Neural cell (in vitro differentiated cells): ENCODE results near the gene DCLK1. TPM values are rescaled to one million over a fixed set of nuclear protein-coding genes. Genes with fewer than 3 reads are reported as not detected.

Source experiments
- H2AFZ ChIP-seq: fragments of 200-600, 300-800 bp; sonication (generic), shearing (Covaris generic); 2 replicates; pipeline ENCODE4 v1.6.0; 2014; ENCODE audit warnings: low read depth, mild to moderate bottlenecking, antibody characterized with exemption, low read length, moderate library complexity
- H3F3A ChIP-seq: fragments of 200-600 bp; shearing (Covaris generic); 2 replicates; pipeline ENCODE4 v1.6.1; 2016; ENCODE audit warnings: mild to moderate bottlenecking, moderate library complexity, mixed read lengths, antibody characterized with exemption, low read length; ENCODE audit not compliant: insufficient read depth, poor library complexity, severe bottlenecking
- H3K27ac ChIP-seq: fragments of 200-600, 300-800 bp; sonication (generic), shearing (Covaris generic); 2 replicates; pipeline ENCODE4 v1.5.1; 2014; ENCODE audit warnings: mild to moderate bottlenecking, low read length, moderate library complexity
- H3K27me3 ChIP-seq: fragments of 300-800, 200-600 bp; sonication (generic), shearing (Covaris generic); 2 replicates; pipeline ENCODE4 v1.6.0; 2014; ENCODE audit warnings: mild to moderate bottlenecking, low read depth, low read length, moderate library complexity; ENCODE audit not compliant: insufficient read depth
- H3K36me3 ChIP-seq: fragments of 300-800, 200-600 bp; sonication (generic), shearing (Covaris generic); 2 replicates; pipeline ENCODE4 v1.5.1; 2014; ENCODE audit warnings: mild to moderate bottlenecking, antibody characterized with exemption, low read length, moderate library complexity; ENCODE audit not compliant: insufficient read depth
- H3K4me2 ChIP-seq: fragments of 300-800, 200-600 bp; sonication (generic), shearing (Covaris generic); 2 replicates; pipeline ENCODE4 v1.6.0; 2014; ENCODE audit warnings: mild to moderate bottlenecking, low read length
- H3K4me3 ChIP-seq: fragments of 300-800, 200-600 bp; sonication (generic), shearing (Covaris generic); 2 replicates; pipeline ENCODE4 v1.5.1; 2014; ENCODE audit warnings: mild to moderate bottlenecking, low read length, moderate library complexity
- H3K79me2 ChIP-seq: fragments of 200-600 bp; shearing (Covaris generic); replicated peaks from 2 replicates; pipeline ENCODE4 v1.6.0; 2014; ENCODE audit warnings: mild to moderate bottlenecking, low read length, moderate library complexity; ENCODE audit not compliant: insufficient read depth
- H3K9ac ChIP-seq: fragments of 300-800, 200-600 bp; sonication (generic), shearing (Covaris generic); 2 replicates; pipeline ENCODE4 v1.6.1; 2016; ENCODE audit warnings: mild to moderate bottlenecking, low read length, mixed read lengths
- H3K9me2 ChIP-seq: fragments of 200-600 bp; shearing (Covaris generic); 2 replicates; pipeline ENCODE4 v1.6.1; 2016; ENCODE audit warnings: mild to moderate bottlenecking, low read length, mixed read lengths; ENCODE audit not compliant: insufficient read depth
- H3K9me3 ChIP-seq: fragments of 200-600, 300-800 bp; sonication (generic), shearing (Covaris generic); 2 replicates; pipeline ENCODE4 v1.6.1; 2016; ENCODE audit warnings: mild to moderate bottlenecking, mixed run types, low read length, moderate library complexity, mixed read lengths
- H4K20me1 ChIP-seq: fragments of 200-600 bp; shearing (Covaris generic); 2 replicates; pipeline ENCODE4 v1.6.1; 2016; ENCODE audit warnings: mild to moderate bottlenecking, mixed run types; ENCODE audit not compliant: insufficient read depth
- EP300 ChIP-seq: fragments of 450-650 bp; conservative IDR thresholded peaks from 2 replicates; pipeline ENCODE4 v1.6.1; 2014; ENCODE audit warnings: antibody characterized with exemption, mild to moderate bottlenecking, moderate library complexity; ENCODE audit not compliant: poor library complexity, severe bottlenecking
- EZH2 ChIP-seq: fragments of 200-600, 300-800 bp; shearing (Covaris generic), sonication (generic); IDR thresholded peaks from 2 replicates; pipeline ENCODE4 v1.6.1; 2014; ENCODE audit warnings: antibody characterized with exemption, low read length, borderline replicate concordance, mild to moderate bottlenecking; ENCODE audit not compliant: insufficient read depth, poor library complexity, severe bottlenecking
- MXI1 ChIP-seq: fragments of 450-650 bp; conservative IDR thresholded peaks from 2 replicates; pipeline ENCODE4 v1.6.1; 2014; ENCODE audit warnings: antibody characterized with exemption, mild to moderate bottlenecking; ENCODE audit not compliant: poor library complexity, severe bottlenecking
- POLR2AphosphoS5 ChIP-seq: IDR thresholded peaks from 2 replicates; pipeline ENCODE4 v1.6.1; 2012
- RAD21 ChIP-seq: fragments of 450-650 bp; conservative IDR thresholded peaks from 2 replicates; pipeline ENCODE4 v1.6.1; 2014; ENCODE audit warnings: antibody characterized with exemption, mild to moderate bottlenecking, moderate library complexity
- SMC3 ChIP-seq: fragments of 450-650 bp; conservative IDR thresholded peaks from 2 replicates; pipeline ENCODE4 v1.6.1; 2014; ENCODE audit warnings: antibody characterized with exemption, mild to moderate bottlenecking, moderate library complexity; ENCODE audit not compliant: poor library complexity
- TAF1 ChIP-seq: IDR thresholded peaks from 2 replicates; pipeline ENCODE4 v1.6.1; 2012; ENCODE audit warnings: low read depth
- polyA plus RNA-seq: library from polyadenylated mRNA; depleted of rRNA; stranded (reverse); fragments of >200 nt; gene quantifications from 2 replicates; pipeline ENCODE4 v1.2.3, GENCODE V29; 2014
- TF ChIP-seq, protein P1 (sequence below): IDR thresholded peaks from 2 replicates; pipeline ENCODE4 v1.6.1; 2012; ENCODE audit warnings: borderline replicate concordance
- TF ChIP-seq, protein P2 (sequence below): fragments of 450-650 bp; IDR thresholded peaks from 2 replicates; pipeline ENCODE4 v1.5.1; 2014; ENCODE audit warnings: antibody characterized with exemption, mild to moderate bottlenecking, moderate library complexity; ENCODE audit not compliant: poor library complexity, severe bottlenecking

Gene DCLK1
- polyA plus RNA-seq, 1 donor from 2014 or later: 124 TPM

DNA sequence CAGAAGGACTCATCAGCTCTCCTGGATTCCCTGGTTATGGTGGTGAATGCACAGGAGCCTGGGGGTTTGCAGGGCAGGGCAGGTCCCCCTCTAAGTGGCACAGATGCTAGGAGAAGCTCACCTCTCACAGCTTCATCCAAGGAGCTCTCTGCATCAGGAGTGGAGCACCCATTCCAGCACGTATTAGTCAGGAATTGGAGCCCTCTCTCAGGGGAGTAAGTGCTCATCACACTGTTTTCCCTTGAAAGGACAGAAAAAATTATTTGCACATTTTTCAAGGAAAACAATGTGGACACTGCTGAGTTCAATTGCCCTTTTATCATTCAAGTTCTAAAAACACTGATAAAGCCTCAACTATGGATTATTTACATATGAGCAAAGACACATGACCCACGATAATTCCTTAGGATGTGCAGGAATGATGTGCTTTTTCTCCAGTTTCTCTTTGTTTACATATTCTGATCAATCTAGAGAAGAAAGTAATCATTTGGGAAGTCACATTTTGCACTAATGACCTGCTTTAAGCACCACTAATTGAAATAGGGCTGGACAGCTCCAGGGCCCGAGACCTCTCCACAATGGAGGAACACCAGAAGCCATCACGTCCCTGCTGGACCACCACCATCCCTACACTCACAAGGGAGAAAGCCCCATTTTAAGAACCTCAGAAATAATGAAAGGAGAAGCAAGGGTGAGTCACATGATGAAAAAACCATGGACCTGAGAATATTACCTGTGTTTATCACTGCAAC lies 42.6 kb upstream of the DCLK1 start:
- TF ChIP-seq, protein P1, sequence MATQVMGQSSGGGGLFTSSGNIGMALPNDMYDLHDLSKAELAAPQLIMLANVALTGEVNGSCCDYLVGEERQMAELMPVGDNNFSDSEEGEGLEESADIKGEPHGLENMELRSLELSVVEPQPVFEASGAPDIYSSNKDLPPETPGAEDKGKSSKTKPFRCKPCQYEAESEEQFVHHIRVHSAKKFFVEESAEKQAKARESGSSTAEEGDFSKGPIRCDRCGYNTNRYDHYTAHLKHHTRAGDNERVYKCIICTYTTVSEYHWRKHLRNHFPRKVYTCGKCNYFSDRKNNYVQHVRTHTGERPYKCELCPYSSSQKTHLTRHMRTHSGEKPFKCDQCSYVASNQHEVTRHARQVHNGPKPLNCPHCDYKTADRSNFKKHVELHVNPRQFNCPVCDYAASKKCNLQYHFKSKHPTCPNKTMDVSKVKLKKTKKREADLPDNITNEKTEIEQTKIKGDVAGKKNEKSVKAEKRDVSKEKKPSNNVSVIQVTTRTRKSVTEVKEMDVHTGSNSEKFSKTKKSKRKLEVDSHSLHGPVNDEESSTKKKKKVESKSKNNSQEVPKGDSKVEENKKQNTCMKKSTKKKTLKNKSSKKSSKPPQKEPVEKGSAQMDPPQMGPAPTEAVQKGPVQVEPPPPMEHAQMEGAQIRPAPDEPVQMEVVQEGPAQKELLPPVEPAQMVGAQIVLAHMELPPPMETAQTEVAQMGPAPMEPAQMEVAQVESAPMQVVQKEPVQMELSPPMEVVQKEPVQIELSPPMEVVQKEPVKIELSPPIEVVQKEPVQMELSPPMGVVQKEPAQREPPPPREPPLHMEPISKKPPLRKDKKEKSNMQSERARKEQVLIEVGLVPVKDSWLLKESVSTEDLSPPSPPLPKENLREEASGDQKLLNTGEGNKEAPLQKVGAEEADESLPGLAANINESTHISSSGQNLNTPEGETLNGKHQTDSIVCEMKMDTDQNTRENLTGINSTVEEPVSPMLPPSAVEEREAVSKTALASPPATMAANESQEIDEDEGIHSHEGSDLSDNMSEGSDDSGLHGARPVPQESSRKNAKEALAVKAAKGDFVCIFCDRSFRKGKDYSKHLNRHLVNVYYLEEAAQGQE: no peak
- TF ChIP-seq SMC3: no peak
- no peak for TF ChIP-seq TAF1
- no peak for TF ChIP-seq RAD21
- TF ChIP-seq EZH2: no peak
- no peak for TF ChIP-seq EP300
- TF ChIP-seq MXI1: no peak
- TF ChIP-seq POLR2AphosphoS5: no peak
- TF ChIP-seq, protein P2, sequence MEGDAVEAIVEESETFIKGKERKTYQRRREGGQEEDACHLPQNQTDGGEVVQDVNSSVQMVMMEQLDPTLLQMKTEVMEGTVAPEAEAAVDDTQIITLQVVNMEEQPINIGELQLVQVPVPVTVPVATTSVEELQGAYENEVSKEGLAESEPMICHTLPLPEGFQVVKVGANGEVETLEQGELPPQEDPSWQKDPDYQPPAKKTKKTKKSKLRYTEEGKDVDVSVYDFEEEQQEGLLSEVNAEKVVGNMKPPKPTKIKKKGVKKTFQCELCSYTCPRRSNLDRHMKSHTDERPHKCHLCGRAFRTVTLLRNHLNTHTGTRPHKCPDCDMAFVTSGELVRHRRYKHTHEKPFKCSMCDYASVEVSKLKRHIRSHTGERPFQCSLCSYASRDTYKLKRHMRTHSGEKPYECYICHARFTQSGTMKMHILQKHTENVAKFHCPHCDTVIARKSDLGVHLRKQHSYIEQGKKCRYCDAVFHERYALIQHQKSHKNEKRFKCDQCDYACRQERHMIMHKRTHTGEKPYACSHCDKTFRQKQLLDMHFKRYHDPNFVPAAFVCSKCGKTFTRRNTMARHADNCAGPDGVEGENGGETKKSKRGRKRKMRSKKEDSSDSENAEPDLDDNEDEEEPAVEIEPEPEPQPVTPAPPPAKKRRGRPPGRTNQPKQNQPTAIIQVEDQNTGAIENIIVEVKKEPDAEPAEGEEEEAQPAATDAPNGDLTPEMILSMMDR: no peak
- H4K20me1 ChIP-seq: no peaks in the 10 kb centered on the region
- no peak overlapping the region for H3K9ac ChIP-seq
- H2AFZ ChIP-seq: no peak overlapping the region
- H3K27ac ChIP-seq: no peak overlapping the region
- H3K79me2 ChIP-seq: no peaks in the 10 kb centered on the region
- no peaks in the 10 kb centered on the region for H3K9me2 ChIP-seq
- H3K4me3 ChIP-seq: no peak overlapping the region
- H3K9me3 ChIP-seq: no peaks in the 10 kb centered on the region
- H3K27me3 ChIP-seq: no peaks in the 10 kb centered on the region
- H3K4me2 ChIP-seq: no peak overlapping the region
- H3K36me3 ChIP-seq: no peaks in the 10 kb centered on the region
- H3F3A ChIP-seq: no peaks in the 10 kb centered on the region

DNA sequence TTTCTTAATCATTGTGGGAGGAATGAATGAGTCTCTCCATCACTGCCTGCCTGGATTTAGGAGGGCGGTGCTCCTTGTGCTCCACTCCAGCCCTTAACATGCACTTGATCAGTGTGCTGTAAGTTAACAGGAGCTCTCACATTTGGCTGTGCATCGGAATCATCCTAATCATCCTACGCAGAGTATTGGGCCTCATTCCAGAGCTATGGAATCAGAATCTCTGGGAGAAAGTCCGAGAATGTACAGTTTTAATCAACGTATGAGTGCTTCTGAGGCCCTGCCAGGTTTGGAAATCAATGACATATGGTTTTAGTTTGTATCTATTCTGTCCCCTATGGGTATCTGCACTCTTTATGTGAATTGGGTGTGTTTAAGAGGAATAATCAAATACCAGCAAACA lies 34.9 kb upstream of the DCLK1 start:
- Histone ChIP-seq H3K36me3 (no peaks in the 10 kb centered on the region), H4K20me1 (no peaks in the 10 kb centered on the region), H3K79me2 (no peaks in the 10 kb centered on the region), H3K9ac (no peak overlapping the region), H3F3A (no peaks in the 10 kb centered on the region), H3K4me2 (no peak overlapping the region), H3K4me3 (no peak overlapping the region), H3K9me3 (no peaks in the 10 kb centered on the region), H2AFZ (no peak overlapping the region), H3K27ac (no peak overlapping the region), H3K9me2 (no peaks in the 10 kb centered on the region), H3K27me3 (no peaks in the 10 kb centered on the region)
- TF ChIP-seq TAF1 (no peak), POLR2AphosphoS5 (no peak), EP300 (no peak), EZH2 (no peak), MXI1 (no peak), RAD21 (no peak), SMC3 (no peak)
- TF ChIP-seq, protein P2: no peak
- TF ChIP-seq, protein P1: no peak
